Activated T-cell treated with anti-CD3 and anti-CD28 coated beads, Interleukin-2, amount 50 U/mL, for 4 hours (primary cell): ENCODE data around the gene POLR1C. TPM values are rescaled to one million over a fixed set of nuclear protein-coding genes. Genes with fewer than 3 reads are reported as not detected.
A peak's percentile ranks its signal among the peaks of the same experiment; 100 is the strongest.

Experiments
- ATAC-seq, 2 donors: fragments of 200-7000 bp; cut with Tn5 transposase; one replicate each; pipeline ENCODE4 v1.10.0; 2021
- DNase-seq: peaks from one replicate; pipeline ENCODE4 v3.0.0-alpha.2; 2020
- H3K27me3 Mint-ChIP-seq: one replicate; pipeline ENCODE4 v1.8.0; 2021; ENCODE audit warnings: low read depth, mixed read lengths
- H3K36me3 Mint-ChIP-seq: one replicate; pipeline ENCODE4 v1.8.0; 2022; ENCODE audit warnings: mixed read lengths; ENCODE audit not compliant: insufficient read depth
- H3K4me1 Mint-ChIP-seq: one replicate; pipeline ENCODE4 v1.8.0; 2021; ENCODE audit warnings: low read depth, mixed read lengths
- H3K4me3 Mint-ChIP-seq: one replicate; pipeline ENCODE4 v1.8.0; 2021; ENCODE audit warnings: mild to moderate bottlenecking, moderate library complexity, mixed read lengths
- H3K9me3 Mint-ChIP-seq: one replicate; pipeline ENCODE4 v1.8.0; 2021; ENCODE audit warnings: mixed read lengths
- total RNA-seq, 3 donors: library from RNA; stranded (reverse); gene quantifications; one replicate each; pipeline ENCODE4 v1.2.1, GENCODE V29; 2021

The POLR1C gene
- total RNA-seq, 3 donors from 2014 or later = 192 to 231 (median 200) TPM

- Mint-ChIP-seq H3K4me1 (peaks cover 45% of the 10 kb centered on the region), H3K27me3 (no peaks in the 10 kb centered on the region), H3K36me3 (peaks cover 13% of the 10 kb centered on the region), H3K4me3 (peak overlapping the region; percentile 17), H3K9me3 (no peaks in the 10 kb centered on the region)
- ATAC-seq = no peak
- no peak for DNase-seq
Measured at GRCh38 chr6:43481591-43482236, 35.2 kb upstream of the POLR1C start.

- no peaks in the 10 kb centered on the region for H3K9me3 Mint-ChIP-seq
- no peaks in the 10 kb centered on the region for H3K27me3 Mint-ChIP-seq
- ATAC-seq (no peak), DNase-seq (no peak)
- peaks cover 7% of the 10 kb centered on the region for H3K36me3 Mint-ChIP-seq
- H3K4me3 Mint-ChIP-seq = no peak overlapping the region
- peaks cover 13% of the 10 kb centered on the region for H3K4me1 Mint-ChIP-seq
Measured at GRCh38 chr6:43488667-43489276, 28.1 kb upstream of the POLR1C start.

- H3K4me3 Mint-ChIP-seq = no peak overlapping the region
- DNase-seq (no peak), ATAC-seq (no peak)
- H3K36me3 Mint-ChIP-seq = peaks cover 7% of the 10 kb centered on the region
- no peaks in the 10 kb centered on the region for H3K27me3 Mint-ChIP-seq
- H3K4me1 Mint-ChIP-seq = peaks cover 19% of the 10 kb centered on the region
- H3K9me3 Mint-ChIP-seq = no peaks in the 10 kb centered on the region
Measured at GRCh38 chr6:43489277-43490072, 27.4 kb upstream of the POLR1C start.

- DNase-seq (no peak), ATAC-seq (no peak)
- no peaks in the 10 kb centered on the region for H3K9me3 Mint-ChIP-seq
- peaks cover 7% of the 10 kb centered on the region for H3K36me3 Mint-ChIP-seq
- H3K27me3 Mint-ChIP-seq = no peaks in the 10 kb centered on the region
- H3K4me1 Mint-ChIP-seq = peaks cover 30% of the 10 kb centered on the region
- H3K4me3 Mint-ChIP-seq = no peak overlapping the region
Measured at GRCh38 chr6:43490523-43490939, 26.4 kb upstream of the POLR1C start.

GRCh38 chr6:43491750-43492661 lies 24.9 kb upstream of the POLR1C start:
- DNase-seq = no peak
- ATAC-seq = no peak
- Mint-ChIP-seq H3K9me3 (no peaks in the 10 kb centered on the region), H3K4me3 (no peak overlapping the region), H3K4me1 (peaks cover 33% of the 10 kb centered on the region), H3K36me3 (peaks cover 4% of the 10 kb centered on the region), H3K27me3 (no peaks in the 10 kb centered on the region)

GRCh38 chr6:43492673-43493072 lies 24.2 kb upstream of the POLR1C start:
- H3K27me3 Mint-ChIP-seq = no peaks in the 10 kb centered on the region
- peaks cover 4% of the 10 kb centered on the region for H3K36me3 Mint-ChIP-seq
- DNase-seq = no peak
- H3K9me3 Mint-ChIP-seq = no peaks in the 10 kb centered on the region
- H3K4me3 Mint-ChIP-seq = no peak overlapping the region
- H3K4me1 Mint-ChIP-seq = peaks cover 33% of the 10 kb centered on the region
- ATAC-seq = no peak

GRCh38 chr6:43493230-43493629 lies 23.7 kb upstream of the POLR1C start:
- no peaks in the 10 kb centered on the region for H3K9me3 Mint-ChIP-seq
- no peak overlapping the region for H3K4me3 Mint-ChIP-seq
- peaks cover 4% of the 10 kb centered on the region for H3K36me3 Mint-ChIP-seq
- DNase-seq = no peak
- no peak for ATAC-seq
- H3K27me3 Mint-ChIP-seq = no peaks in the 10 kb centered on the region
- H3K4me1 Mint-ChIP-seq = peaks cover 33% of the 10 kb centered on the region

GRCh38 chr6:43493833-43494232 lies 23.1 kb upstream of the POLR1C start:
- Mint-ChIP-seq H3K9me3 (no peaks in the 10 kb centered on the region), H3K27me3 (no peaks in the 10 kb centered on the region), H3K4me1 (peaks cover 33% of the 10 kb centered on the region), H3K36me3 (peaks cover 4% of the 10 kb centered on the region), H3K4me3 (no peak overlapping the region)
- ATAC-seq (no peak), DNase-seq (no peak)

GRCh38 chr6:43494321-43494720 lies 22.6 kb upstream of the POLR1C start:
- H3K27me3 Mint-ChIP-seq = no peaks in the 10 kb centered on the region
- DNase-seq (no peak), ATAC-seq (no peak)
- no peaks in the 10 kb centered on the region for H3K9me3 Mint-ChIP-seq
- H3K4me1 Mint-ChIP-seq = peaks cover 31% of the 10 kb centered on the region
- H3K36me3 Mint-ChIP-seq = peaks cover 4% of the 10 kb centered on the region
- H3K4me3 Mint-ChIP-seq = no peak overlapping the region

- no peak for ATAC-seq
- peaks cover 8% of the 10 kb centered on the region for H3K36me3 Mint-ChIP-seq
- peaks cover 31% of the 10 kb centered on the region for H3K4me1 Mint-ChIP-seq
- no peak for DNase-seq
- H3K9me3 Mint-ChIP-seq = no peaks in the 10 kb centered on the region
- H3K27me3 Mint-ChIP-seq = no peaks in the 10 kb centered on the region
- H3K4me3 Mint-ChIP-seq = no peak overlapping the region
Measured at GRCh38 chr6:43494766-43495165, 22.1 kb upstream of the POLR1C start.

- H3K36me3 Mint-ChIP-seq = peaks cover 6% of the 10 kb centered on the region
- peaks cover 27% of the 10 kb centered on the region for H3K4me1 Mint-ChIP-seq
- ATAC-seq (peak in 1 of 2 donors; percentile 41), DNase-seq (no peak)
- H3K4me3 Mint-ChIP-seq = no peak overlapping the region
- H3K9me3 Mint-ChIP-seq = no peaks in the 10 kb centered on the region
- no peaks in the 10 kb centered on the region for H3K27me3 Mint-ChIP-seq
Measured at GRCh38 chr6:43495409-43495941, 21.4 kb upstream of the POLR1C start.

- H3K4me1 Mint-ChIP-seq = peaks cover 27% of the 10 kb centered on the region
- ATAC-seq = no peak
- DNase-seq = no peak
- no peaks in the 10 kb centered on the region for H3K27me3 Mint-ChIP-seq
- H3K9me3 Mint-ChIP-seq = no peaks in the 10 kb centered on the region
- H3K4me3 Mint-ChIP-seq = no peak overlapping the region
- peaks cover 9% of the 10 kb centered on the region for H3K36me3 Mint-ChIP-seq
Measured at GRCh38 chr6:43496370-43497128, 20.3 kb upstream of the POLR1C start.

GRCh38 chr6:43497129-43497396 lies 19.8 kb upstream of the POLR1C start:
- peaks cover 27% of the 10 kb centered on the region for H3K4me1 Mint-ChIP-seq
- ATAC-seq = no peak
- no peaks in the 10 kb centered on the region for H3K9me3 Mint-ChIP-seq
- DNase-seq = no peak
- H3K36me3 Mint-ChIP-seq = peaks cover 12% of the 10 kb centered on the region
- H3K27me3 Mint-ChIP-seq = no peaks in the 10 kb centered on the region
- H3K4me3 Mint-ChIP-seq = no peak overlapping the region
